ENCODE measurements around the gene HELZ.

DNA sequence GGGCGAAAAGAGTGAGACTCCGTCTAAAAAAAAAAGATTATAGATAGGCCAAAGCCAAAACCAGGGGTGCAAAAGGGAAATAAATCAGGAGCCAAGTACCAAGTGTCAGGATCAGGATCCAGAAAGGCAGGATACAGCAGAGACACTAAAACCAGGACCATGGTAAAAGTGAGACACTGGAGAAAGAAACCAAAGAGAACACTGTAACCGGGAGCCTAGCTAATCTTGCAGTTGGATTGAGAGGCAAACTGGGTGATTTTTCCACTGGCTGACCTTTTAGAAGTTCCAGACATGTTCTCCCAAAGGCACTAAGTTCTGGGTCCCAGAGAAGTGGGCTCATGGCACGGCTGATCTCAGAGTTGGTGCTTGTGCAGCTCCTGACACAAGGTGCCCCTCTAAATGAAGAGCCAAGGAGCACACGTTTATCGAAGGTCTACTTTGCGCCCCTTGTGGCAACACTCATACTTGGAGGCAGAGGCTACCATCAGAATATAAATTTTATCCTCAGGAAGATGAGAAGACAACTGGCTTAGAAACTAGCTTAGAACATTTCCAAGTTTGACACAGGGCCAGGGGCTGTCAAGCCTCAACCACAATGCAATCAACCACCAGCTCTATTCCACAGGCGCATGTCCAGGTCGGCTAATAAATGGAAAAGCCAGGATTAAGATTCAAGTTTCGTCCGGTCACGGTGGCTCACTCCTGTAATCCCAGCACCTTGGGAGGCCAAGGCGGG is 27.5 kb upstream of the HELZ start:
- TF ChIP-seq POLR2A (IDR thresholded peaks at IDR 0.05) (no peak), CTCF (IDR thresholded peaks at IDR 0.05) (no peak), POLR2AphosphoS5 (IDR thresholded peaks at IDR 0.05) (no peak)

Data from prostate gland (tissue), 2 donors.